OCI-LY1 (cell line): ENCODE results near the gene MYL9.

Experiments
- EZH2 ChIP-seq: fragments of 200-600 bp; sonication (generic), shearing (Covaris generic); IDR thresholded peaks from 2 replicates; pipeline ENCODE4 v1.8.0; 2017; ENCODE audit warnings: borderline replicate concordance, mixed run types, mild to moderate bottlenecking, antibody characterized with exemption, low read length, moderate library complexity, mixed read lengths
- TF ChIP-seq, protein P1 (sequence below): fragments of 200-600 bp; sonication (generic), shearing (Covaris generic); IDR thresholded peaks from 2 replicates; pipeline ENCODE4 v1.5.1; 2017; ENCODE audit warnings: mild to moderate bottlenecking, antibody characterized with exemption, low read length, moderate library complexity, mixed read lengths

DNA sequence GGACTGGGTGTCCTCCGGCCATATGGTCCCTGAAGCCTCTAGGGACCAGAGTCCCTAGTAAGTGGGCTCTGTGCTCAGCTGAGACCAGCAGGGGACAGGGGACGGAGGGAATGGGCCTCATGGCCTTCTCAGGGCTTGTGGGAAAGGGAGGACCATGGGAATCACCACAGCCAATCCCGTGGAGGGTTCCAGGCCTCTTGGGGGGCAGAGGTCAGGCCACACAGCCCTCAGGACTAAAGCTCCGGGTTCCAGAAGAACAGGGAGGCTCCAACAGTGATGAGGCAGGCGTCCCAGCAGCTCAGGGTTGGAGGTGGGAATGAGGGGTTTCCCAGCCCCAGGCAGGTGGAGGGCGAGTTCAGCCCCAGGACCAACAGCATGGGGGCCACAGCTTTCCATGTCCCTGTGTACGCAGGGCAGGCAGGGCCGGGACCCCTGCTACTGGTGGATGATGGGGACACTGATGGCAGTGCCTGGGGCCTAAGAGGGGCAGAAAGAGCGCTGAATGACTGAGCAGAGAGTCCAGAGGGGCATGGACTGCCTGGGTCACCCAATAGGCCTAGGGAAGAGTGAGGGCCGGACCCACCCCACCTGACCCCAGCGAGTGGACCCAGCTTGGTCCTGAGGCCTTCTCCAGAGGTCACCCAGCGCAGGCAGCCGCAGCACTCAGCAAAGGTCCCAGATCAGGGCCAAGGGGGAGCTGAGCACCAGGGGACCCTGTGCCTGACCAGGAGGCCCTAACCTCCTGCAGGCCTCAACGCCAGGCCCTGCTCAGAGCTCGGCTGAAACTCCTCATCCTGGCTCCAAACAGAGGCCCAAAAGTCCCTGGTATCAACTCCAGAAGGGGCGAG, 8.8 kb downstream of the MYL9 start:
- TF ChIP-seq, protein P1, sequence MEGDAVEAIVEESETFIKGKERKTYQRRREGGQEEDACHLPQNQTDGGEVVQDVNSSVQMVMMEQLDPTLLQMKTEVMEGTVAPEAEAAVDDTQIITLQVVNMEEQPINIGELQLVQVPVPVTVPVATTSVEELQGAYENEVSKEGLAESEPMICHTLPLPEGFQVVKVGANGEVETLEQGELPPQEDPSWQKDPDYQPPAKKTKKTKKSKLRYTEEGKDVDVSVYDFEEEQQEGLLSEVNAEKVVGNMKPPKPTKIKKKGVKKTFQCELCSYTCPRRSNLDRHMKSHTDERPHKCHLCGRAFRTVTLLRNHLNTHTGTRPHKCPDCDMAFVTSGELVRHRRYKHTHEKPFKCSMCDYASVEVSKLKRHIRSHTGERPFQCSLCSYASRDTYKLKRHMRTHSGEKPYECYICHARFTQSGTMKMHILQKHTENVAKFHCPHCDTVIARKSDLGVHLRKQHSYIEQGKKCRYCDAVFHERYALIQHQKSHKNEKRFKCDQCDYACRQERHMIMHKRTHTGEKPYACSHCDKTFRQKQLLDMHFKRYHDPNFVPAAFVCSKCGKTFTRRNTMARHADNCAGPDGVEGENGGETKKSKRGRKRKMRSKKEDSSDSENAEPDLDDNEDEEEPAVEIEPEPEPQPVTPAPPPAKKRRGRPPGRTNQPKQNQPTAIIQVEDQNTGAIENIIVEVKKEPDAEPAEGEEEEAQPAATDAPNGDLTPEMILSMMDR, result no peak
- no peak for TF ChIP-seq EZH2
